Articular chondrocyte of knee joint (primary cell): ENCODE results near the gene GYS2. TPM values are rescaled to one million over a fixed set of nuclear protein-coding genes. Genes with fewer than 3 reads are reported as not detected.

Source experiments
- total RNA-seq: library from RNA; depleted of rRNA; stranded (reverse); fragments of >200 nt; gene quantifications from 2 replicates; pipeline ENCODE4 v1.2.3, GENCODE V29; 2012

The GYS2 gene
- total RNA-seq: not detected in 2 replicates

GRCh38 chr12:21604245-21605101, at the start of gene GYS2:
Gene GYS2, minus strand, starts transcription at chr12:21604847. Its CDS starts 255 bp downstream, at chr12:21604592.

GRCh38 chr12:21526053-21526452, 78.6 kb downstream of the GYS2 start, which contains the start of gene SPX:
Gene SPX, plus strand, starts transcription at chr12:21526296. Its CDS starts 177 bp downstream, at chr12:21526473.

GRCh38 chr12:21501258-21502163, 103.1 kb downstream of the GYS2 start, which contains the start of the genes GOLT1B and RECQL:
Gene GOLT1B, plus strand, starts transcription at chr12:21501789. Its CDS starts 135 bp downstream, at chr12:21501924.
Gene RECQL, minus strand, starts transcription at chr12:21501635. Its CDS starts 2,065 bp downstream, at chr12:21499570.

Other genes with a start within 250 kb of the GYS2 start
- gene IAPP, start 231.9 kb downstream of the GYS2 start, total RNA-seq: not detected in 2 replicates
- gene PYROXD1, start 167.2 kb downstream of the GYS2 start, total RNA-seq: 17.2 and 21.6 TPM in 2 replicates
- gene RECQL, start 103.2 kb downstream of the GYS2 start, total RNA-seq: 94.7 and 134 TPM in 2 replicates
- 100.0 and 100 TPM in 2 replicates for gene GOLT1B, start 103.1 kb downstream of the GYS2 start, total RNA-seq
- 4.8 and 9.5 TPM in 2 replicates for gene SPX, start 78.6 kb downstream of the GYS2 start, total RNA-seq
- 478 and 488 TPM in 2 replicates for gene LDHB, start 53.0 kb upstream of the GYS2 start, total RNA-seq
- gene KCNJ8, start 169.9 kb upstream of the GYS2 start, total RNA-seq: 0.22 and 0.26 TPM in 2 replicates